GM19239 (cell line): Measurements from ENCODE around the gene ADCY9.
"Not testable (repeated sequence)": the region's sequence is repeated elsewhere in the genome, so short reads cannot be mapped to it uniquely, and the experiment has no call there.

Experiments used
- DNase-seq: peaks from one replicate; pipeline ENCODE4 v3.0.0; 2011; ENCODE audit warnings: low spot score; ENCODE audit not compliant: insufficient read length
- FAIRE-seq: peaks from 2 replicates; lab custom pipeline; 2011; peaks lifted over from hg19 to GRCh38; lab: Jason Lieb, UNC

ADCY9 gene

GRCh38 chr16:3961449-3961849, 154.8 kb downstream of the ADCY9 start:
- DNase-seq (no peak), FAIRE-seq (no peak)

DNA sequence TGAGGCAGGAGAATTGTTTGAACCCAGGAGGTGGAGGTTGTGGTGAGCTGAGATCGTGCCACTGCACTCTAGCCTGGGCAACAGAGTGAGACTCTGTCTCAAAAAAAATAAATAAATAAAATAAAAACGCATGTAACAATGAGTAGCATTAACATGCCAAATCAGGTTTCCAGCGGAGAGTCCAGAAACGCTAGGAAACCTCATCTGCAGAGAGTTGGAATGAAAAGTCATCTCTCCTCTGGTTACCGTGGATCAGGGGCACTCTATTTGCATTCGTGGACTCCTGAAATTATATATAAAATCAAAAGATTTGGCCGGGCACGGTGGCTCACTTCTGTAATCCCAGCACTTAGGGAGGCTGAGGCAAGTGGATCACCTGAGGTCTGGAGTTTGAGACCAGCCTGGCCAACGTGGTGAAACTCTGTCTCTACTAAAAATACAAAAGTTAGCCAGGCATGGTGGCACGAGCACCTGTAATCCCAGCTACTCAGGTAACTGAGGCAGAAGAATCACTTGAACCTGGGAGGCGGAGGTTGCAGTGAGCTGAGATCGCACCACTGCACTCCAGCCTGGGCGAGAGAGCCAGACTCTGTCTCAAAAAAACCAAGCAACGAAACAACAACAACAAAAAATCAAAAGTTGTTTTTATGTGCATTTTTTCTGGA, 156.2 kb downstream of the ADCY9 start:
- not testable (repeated sequence) for FAIRE-seq, DNase-seq

- FAIRE-seq, result no peak
- no peak for DNase-seq
Measured at GRCh38 chr16:3959148-3959547, 157.1 kb downstream of the ADCY9 start.

GRCh38 chr16:3957344-3957980, 158.8 kb downstream of the ADCY9 start:
- DNase-seq (no peak), FAIRE-seq (no peak)

- no peak for FAIRE-seq
- DNase-seq, result no peak
Measured at GRCh38 chr16:3954411-3954921, 161.8 kb downstream of the ADCY9 start.

DNA sequence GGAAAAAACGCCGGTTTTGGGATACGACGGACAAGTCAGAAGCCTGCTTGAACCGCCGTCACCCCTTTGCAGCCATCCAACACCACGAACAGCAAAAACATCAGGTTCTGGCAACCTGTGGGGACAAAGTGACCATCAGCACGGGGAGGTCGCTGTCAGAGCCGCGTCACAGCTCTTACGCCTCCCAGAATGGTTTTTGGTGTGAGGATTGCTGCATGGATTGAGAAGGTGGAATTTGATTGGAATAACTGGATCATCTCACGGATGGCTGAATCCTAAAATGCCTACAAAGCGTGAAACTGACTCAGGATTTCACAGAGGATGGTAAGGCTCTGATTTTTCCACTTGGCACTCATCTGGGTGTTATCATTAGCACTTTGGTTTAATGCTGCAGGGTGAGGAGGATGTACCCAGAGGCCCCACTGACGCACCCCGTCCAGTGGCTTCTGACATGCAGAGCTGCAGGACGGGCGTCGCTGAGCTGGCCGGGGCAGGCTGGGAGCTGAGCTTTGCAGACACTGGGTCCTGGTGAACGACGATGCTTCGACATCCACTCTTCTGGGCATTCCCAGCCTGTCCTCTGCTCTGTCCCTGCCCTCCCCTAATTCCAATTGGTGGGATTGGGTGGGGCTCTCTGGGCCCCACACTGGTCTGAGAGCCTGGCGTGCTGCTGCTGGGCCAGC, 162.4 kb downstream of the ADCY9 start:
- DNase-seq, result no peak
- no peak for FAIRE-seq

DNA sequence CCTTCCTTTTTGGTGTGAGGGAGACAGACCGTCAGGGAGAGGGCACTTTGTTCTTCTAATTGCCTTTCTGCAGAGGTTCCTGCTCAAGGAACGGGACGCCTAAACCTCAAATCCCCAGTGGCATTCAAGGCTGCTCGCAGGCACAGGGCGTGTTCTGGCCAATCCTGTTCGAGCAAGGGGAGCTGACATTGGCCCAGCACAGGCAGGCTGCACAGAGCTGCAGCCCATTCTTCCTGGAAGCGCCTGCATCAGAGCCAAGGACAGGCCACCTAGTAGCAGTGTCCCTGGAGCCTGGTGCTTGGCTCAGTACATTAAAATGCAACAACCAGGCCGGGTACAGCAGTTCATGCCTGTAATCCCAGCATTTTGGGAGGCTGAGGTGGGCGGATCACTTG, 163.5 kb downstream of the ADCY9 start:
- DNase-seq, result no peak
- FAIRE-seq, result no peak

GRCh38 chr16:3951861-3952736, 164.1 kb downstream of the ADCY9 start:
- DNase-seq (no peak), FAIRE-seq (no peak)

DNA sequence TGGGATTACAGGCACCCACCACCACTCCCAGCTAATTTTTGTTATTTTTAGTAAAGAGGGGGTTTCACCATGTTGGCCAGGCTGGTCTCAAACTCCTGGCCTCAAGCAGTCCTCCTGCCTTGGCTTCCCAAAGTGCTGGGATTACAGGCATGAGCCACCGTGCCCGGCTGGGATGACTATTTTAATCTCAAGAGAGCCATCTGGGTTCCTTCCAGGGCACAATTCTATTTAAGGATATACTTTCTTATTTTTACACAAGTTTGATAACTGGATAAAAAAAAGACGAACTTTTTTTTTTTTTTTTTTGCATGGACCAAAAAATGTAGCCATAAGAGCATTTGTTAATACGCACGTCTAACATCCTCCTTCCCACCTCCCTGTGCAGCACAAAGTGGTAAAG, 164.9 kb downstream of the ADCY9 start:
- DNase-seq, FAIRE-seq: not testable (repeated sequence)

DNA sequence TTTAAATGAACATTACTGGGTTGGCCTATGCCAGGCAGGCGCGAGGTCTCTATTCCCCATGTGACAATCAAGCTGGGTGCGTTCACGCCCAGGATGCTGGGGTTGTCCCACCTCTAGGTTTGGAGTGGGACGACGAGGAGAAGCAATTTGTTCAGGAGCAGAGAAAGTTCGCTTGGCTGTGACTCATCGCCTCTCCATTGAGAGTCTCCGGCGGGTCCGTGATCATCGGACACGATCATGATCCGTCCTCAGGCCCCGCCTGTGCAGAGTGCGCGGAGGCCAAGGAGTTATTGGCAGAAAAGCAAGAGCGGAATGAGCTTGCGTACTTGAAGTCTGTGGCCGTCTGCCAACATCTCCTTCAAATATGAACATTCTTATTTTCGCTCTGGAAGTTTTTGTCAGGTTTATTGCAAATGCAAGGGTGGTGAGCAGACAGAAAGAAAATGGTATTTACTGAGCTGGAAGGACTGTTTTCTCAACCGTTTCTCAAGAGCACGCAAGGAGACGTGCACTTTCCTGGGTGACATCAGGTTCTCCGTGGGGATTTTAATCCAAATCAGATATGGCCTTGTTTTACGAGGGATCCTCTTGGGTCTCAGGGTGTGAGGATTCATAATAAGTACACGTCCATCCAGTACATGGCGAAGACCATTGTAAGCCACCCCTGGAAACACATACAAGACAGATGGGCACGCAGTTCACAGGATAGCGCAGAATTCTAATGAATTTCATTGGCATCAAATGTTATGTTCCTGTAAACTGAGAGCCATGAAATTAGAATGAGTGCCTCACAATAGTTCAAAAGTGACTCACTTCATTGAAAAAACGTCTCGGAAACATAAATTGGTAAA, 165.7 kb downstream of the ADCY9 start:
- FAIRE-seq, result no peak
- no peak for DNase-seq

- DNase-seq (no peak), FAIRE-seq (no peak)
Measured at GRCh38 chr16:3949946-3950342, 166.3 kb downstream of the ADCY9 start.

GRCh38 chr16:3949287-3949686, 167.0 kb downstream of the ADCY9 start:
- no peak for DNase-seq
- FAIRE-seq, result no peak

GRCh38 chr16:3948378-3948995, 167.8 kb downstream of the ADCY9 start:
- no peak for DNase-seq
- FAIRE-seq, result no peak

- FAIRE-seq (no peak), DNase-seq (no peak)
Measured at GRCh38 chr16:3946604-3947180, 169.6 kb downstream of the ADCY9 start.

GRCh38 chr16:3945751-3946603, 170.3 kb downstream of the ADCY9 start:
- no peak for FAIRE-seq
- no peak for DNase-seq

- DNase-seq, FAIRE-seq: not testable (repeated sequence)
Measured at GRCh38 chr16:3944457-3944856, 171.8 kb downstream of the ADCY9 start.

DNA sequence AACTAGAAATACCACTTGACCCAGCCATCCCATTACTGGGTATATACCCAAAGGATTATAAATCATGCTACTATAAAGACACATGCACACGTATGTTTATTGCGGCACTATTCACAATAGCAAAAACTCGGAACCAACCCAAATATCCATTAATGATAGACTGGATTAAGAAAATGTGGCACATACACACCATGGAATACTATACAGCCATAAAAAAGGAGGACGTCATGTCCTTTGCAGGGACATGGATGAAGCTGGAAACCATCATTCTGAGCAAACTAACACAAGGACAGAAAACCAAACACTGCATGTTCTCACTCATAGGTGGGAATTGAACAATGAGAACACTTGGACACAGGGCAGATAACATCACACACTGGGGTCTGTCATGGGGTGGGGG, 174.1 kb downstream of the ADCY9 start:
- FAIRE-seq, DNase-seq: not testable (repeated sequence)
